HG03520 (cell line): Measurements from ENCODE around the gene TRAF4.
"Not testable (repeated sequence)": the region's sequence is repeated elsewhere in the genome, so short reads cannot be mapped to it uniquely, and the experiment has no call there.

Source experiments
- ATAC-seq: cut with Tn5 transposase; IDR thresholded peaks from one replicate; pipeline ENCODE4 v1.9.1; 2021; ENCODE audit warnings: mild to moderate bottlenecking, moderate library complexity; ENCODE audit not compliant: unreplicated experiment

TRAF4 gene

GRCh38 chr17:28773736-28774135 lies 29.9 kb downstream of the TRAF4 start:
- ATAC-seq: no peak

GRCh38 chr17:28774206-28774605 lies 30.4 kb downstream of the TRAF4 start:
- ATAC-seq: no peak

GRCh38 chr17:28777178-28777577 lies 33.4 kb downstream of the TRAF4 start:
- no peak for ATAC-seq

GRCh38 chr17:28779601-28780000 lies 35.8 kb downstream of the TRAF4 start:
- not testable (repeated sequence) for ATAC-seq

- no peak for ATAC-seq
Measured at GRCh38 chr17:28783161-28783560, 39.4 kb downstream of the TRAF4 start.

- no peak for ATAC-seq
Measured at GRCh38 chr17:28788100-28788499, 44.3 kb downstream of the TRAF4 start.

- no peak for ATAC-seq
Measured at GRCh38 chr17:28792877-28793661, 49.3 kb downstream of the TRAF4 start.

- ATAC-seq: not testable (repeated sequence)
Measured at GRCh38 chr17:28794846-28795441, 51.1 kb downstream of the TRAF4 start.

GRCh38 chr17:28796062-28796461 lies 52.3 kb downstream of the TRAF4 start:
- no peak for ATAC-seq
